HFF-Myc (cell line): Measurements from ENCODE around the gene ARHGAP25.

ENCODE experiments used
- DNase-seq: peaks from one replicate; pipeline ENCODE4 v3.0.0-alpha.2; 2011; ENCODE audit warnings: low read depth; ENCODE audit errors: extremely low read depth
- H3K4me3 ChIP-seq: replicated peaks from 2 replicates; pipeline ENCODE4 v1.5.1; 2011; ENCODE audit warnings: low read depth, mild to moderate bottlenecking, control low read depth, low read length
- CTCF ChIP-seq: IDR thresholded peaks from 2 replicates; pipeline ENCODE4 v1.5.1; 2012; ENCODE audit warnings: mild to moderate bottlenecking, low read depth, low read length, control low read depth; ENCODE audit errors: missing control alignments

ARHGAP25 gene

DNA sequence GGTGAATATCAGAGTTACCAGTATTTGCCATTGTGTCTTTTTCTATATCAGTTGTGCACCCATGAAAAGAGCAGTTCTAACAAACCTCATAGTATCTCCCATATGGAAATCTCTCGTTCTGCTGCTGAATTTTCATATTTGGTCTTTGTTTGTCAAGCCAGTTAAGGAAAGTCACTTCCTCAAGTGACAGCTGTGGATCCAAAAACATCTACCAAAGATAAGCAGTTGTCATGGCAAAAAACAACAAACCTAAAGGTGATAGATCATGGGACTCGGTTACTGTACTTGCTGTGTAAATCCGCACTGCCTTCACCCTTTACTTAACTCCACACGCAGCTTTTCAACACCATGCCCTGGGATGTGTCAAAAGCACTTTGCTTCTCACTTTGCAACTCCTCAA lies 119.3 kb downstream of the ARHGAP25 start:
- no peak for TF ChIP-seq CTCF
- no peak for DNase-seq

GRCh38 chr2:68854476-68854875 lies 119.9 kb downstream of the ARHGAP25 start:
- no peak for TF ChIP-seq CTCF
- DNase-seq: no peak
- no peak overlapping the region for H3K4me3 ChIP-seq

More for the DNA sequence above, 119.3 kb downstream of the ARHGAP25 start:
- H3K4me3 ChIP-seq: no peak overlapping the region

DNA sequence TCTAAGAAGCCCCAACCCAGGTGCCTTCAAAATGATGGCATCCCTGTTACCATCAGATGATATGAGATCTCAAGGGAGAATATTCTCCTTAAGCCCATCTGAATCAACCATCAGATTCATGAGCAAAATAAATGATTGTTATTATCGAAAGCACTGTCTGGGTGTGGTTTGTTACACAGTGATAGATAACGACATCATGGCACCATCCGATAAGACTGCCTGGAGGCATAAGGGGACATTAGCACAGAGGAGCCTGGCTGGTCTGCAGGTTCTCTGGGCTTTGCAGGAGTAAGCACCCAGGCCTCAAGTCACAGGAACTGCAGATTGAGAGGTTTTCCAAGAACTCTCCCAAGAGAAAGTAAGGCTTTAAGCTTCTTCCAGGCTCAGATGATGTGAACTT lies 120.9 kb downstream of the ARHGAP25 start:
- no peak overlapping the region for H3K4me3 ChIP-seq
- DNase-seq: no peak
- TF ChIP-seq CTCF: no peak

- TF ChIP-seq CTCF: no peak
- DNase-seq: no peak
- no peak overlapping the region for H3K4me3 ChIP-seq
Measured at GRCh38 chr2:68857202-68857845, 122.7 kb downstream of the ARHGAP25 start.

DNA sequence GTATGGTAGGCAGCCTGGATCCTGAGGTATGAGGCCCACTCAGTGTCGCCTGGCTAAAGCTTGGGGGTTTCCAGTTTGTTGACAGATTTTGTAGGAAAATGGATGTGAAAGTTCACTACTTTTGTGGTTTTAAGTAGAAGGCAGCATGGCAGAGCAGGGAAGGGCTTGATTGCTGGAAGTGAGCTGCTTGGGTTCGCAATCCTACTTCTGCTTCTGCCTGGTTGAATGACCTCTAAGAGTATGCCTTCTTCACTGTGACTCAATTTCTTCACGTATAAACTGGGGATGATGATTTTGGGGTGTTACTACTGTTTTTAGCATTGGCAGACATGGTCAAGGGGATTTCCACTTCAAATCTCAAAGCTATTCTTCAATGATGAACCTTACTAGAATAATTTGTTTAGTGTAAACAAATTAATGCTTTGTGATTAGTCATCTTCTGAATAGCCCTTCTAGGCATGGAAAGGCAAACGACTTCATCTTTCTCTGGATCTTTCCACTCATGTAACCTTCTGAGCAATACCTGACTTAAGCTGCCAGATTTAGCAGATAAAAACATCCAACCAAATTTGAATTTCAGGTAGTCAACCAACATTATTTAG lies 123.3 kb downstream of the ARHGAP25 start:
- no peak for DNase-seq
- no peak for TF ChIP-seq CTCF
- no peak overlapping the region for H3K4me3 ChIP-seq

DNA sequence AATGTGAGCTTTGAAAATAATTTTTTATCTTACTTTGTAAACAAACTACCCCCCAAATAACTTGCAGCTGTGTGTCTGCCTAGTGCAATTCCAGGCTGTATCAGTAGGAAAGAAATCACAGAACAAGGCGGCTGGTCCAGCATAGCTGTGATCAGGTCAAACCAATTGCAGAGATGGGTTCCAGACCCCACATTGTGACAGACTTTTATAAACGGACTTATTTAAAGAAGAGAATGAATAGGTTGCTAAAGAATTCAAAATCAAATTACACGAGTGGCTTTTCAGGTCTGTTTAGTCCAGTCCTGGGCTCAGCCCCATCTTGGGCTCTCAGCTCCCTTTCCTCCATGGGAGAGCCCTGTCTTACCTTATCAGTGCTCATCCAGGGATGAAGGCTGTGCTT lies 125.5 kb downstream of the ARHGAP25 start:
- no peak for TF ChIP-seq CTCF
- DNase-seq: no peak
- no peak overlapping the region for H3K4me3 ChIP-seq
